PC-9 (cell line): ENCODE measurements around the gene PUS1. TPM values are rescaled to one million over a fixed set of nuclear protein-coding genes. Genes with fewer than 3 reads are reported as not detected.

ENCODE experiments used
- BruUV-seq: library from RNA; stranded (reverse); fragments of 400-500 nt; replicated peaks from 2 replicates; lab custom pipeline; 2021; lab: Mats Ljungman, UMichigan
- CTCF ChIA-PET: fragments of 300-600 bp; sonication (Branson Sonifier 250); formaldehyde crosslinking; loops from one replicate; lab custom pipeline; 2022; ENCODE audit warnings: antibody characterized with exemption; lab: Charles Lee
- POLR2A ChIA-PET: fragments of 300-600 bp; sonication (Branson Sonifier 250); formaldehyde crosslinking; loops from one replicate; lab custom pipeline; 2022; ENCODE audit warnings: antibody characterized with exemption; ENCODE audit not compliant: unreplicated experiment; lab: Charles Lee
- DNase-seq, 2 experiments: peaks; one replicate each; pipeline versions ENCODE4 v3.0.0 to v3.0.0-alpha.2; 2015 to 2022; ENCODE audit warnings: mixed read lengths in 1 of 2
- H2AFZ ChIP-seq: fragments of 200-600 bp; sonication (generic); 2 replicates; pipeline ENCODE4 v1.8.1; 2017; ENCODE audit warnings: antibody characterized with exemption
- H3F3A ChIP-seq: fragments of 200-600 bp; sonication (generic); 2 replicates; pipeline ENCODE4 v1.8.1; 2017; ENCODE audit warnings: antibody characterized with exemption, mild to moderate bottlenecking, low read depth; ENCODE audit not compliant: insufficient read depth
- H3K27ac ChIP-seq: fragments of 200-600 bp; sonication (generic); 2 replicates; pipeline ENCODE4 v1.6.1; 2016; ENCODE audit warnings: mixed run types
- H3K27me3 ChIP-seq: fragments of 200-600 bp; sonication (generic); 2 replicates; pipeline ENCODE4 v1.6.1; 2016; ENCODE audit warnings: low read depth, mixed run types; ENCODE audit not compliant: insufficient read depth
- H3K36me3 ChIP-seq: fragments of 200-600 bp; sonication (generic); 2 replicates; pipeline ENCODE4 v1.6.1; 2016; ENCODE audit warnings: low read depth, mixed run types
- H3K4me1 ChIP-seq: fragments of 200-600 bp; sonication (generic); replicated peaks from 2 replicates; pipeline ENCODE4 v1.6.1; 2016; ENCODE audit warnings: mixed run types; ENCODE audit not compliant: insufficient read depth
- H3K4me2 ChIP-seq: fragments of 200-600 bp; sonication (generic); 2 replicates; pipeline ENCODE4 v1.6.1; 2017; ENCODE audit warnings: mixed run types
- H3K4me3 ChIP-seq: fragments of 200-600 bp; sonication (generic); 2 replicates; pipeline ENCODE4 v1.6.1; 2016; ENCODE audit warnings: mixed run types
- H3K79me2 ChIP-seq: fragments of 200-600 bp; sonication (generic); 2 replicates; pipeline ENCODE4 v1.6.1; 2017; ENCODE audit warnings: low read depth, mixed run types
- H3K9me2 ChIP-seq: fragments of 200-600 bp; sonication (generic); 2 replicates; pipeline ENCODE4 v1.8.1; 2017; ENCODE audit warnings: mild to moderate bottlenecking; ENCODE audit not compliant: insufficient read depth
- H3K9me3 ChIP-seq: fragments of 200-600 bp; sonication (generic); 2 replicates; pipeline ENCODE4 v1.8.1; 2016; ENCODE audit warnings: low read depth; ENCODE audit not compliant: insufficient read depth
- H4K20me1 ChIP-seq: fragments of 200-600 bp; sonication (generic); 2 replicates; pipeline ENCODE4 v1.8.1; 2017; ENCODE audit not compliant: insufficient read depth
- EZH2 ChIP-seq: fragments of 200-600 bp; sonication (generic); IDR thresholded peaks from 2 replicates; pipeline ENCODE4 v1.8.0; 2017; ENCODE audit warnings: antibody characterized with exemption, low read depth
- intact Hi-C: fragments of 100-400 bp; cut with micrococcal nuclease; formaldehyde crosslinking; loops from one replicate; pipeline ENCODE4 v1.10.0; 2022; ENCODE audit not compliant: unreplicated experiment
- total RNA-seq: library from RNA; stranded (reverse); gene quantifications from 2 replicates; pipeline ENCODE4 v1.2.3, GENCODE V29; 2021
- TF ChIP-seq, protein P1 (sequence below): fragments of 200-600 bp; sonication (generic); conservative IDR thresholded peaks from 2 replicates; pipeline ENCODE4 v1.6.1; 2017; ENCODE audit warnings: mixed run types, antibody characterized with exemption, mild to moderate bottlenecking, moderate library complexity

PUS1 gene
- total RNA-seq, 1 experiment from 2014 or later = 37.0 TPM

DNA sequence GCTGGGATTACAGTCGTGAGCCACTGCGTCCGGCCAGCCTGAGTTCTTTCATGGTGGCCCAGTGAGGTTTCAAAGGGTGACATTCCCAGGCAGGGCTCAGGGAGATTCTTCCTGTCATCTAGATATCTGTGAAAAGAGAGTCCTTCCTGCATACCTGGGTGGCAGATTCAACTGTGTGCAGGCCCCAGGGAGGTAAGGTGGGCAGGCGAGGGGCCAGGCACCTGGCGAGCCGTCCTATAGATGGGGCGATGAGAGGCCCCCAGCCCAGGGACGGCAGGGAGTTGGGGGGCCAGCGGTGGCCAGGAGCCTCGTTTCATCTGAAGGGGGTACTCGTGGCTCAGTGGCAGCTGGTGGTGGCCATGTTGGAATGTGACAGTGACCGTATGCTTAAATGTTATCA lies 13.6 kb downstream of the PUS1 start:
- Histone ChIP-seq H4K20me1 (0 out of 2 replicates have a peak, but pooled peaks cover 3% of the 10 kb centered on the region), H3K4me1 (no peaks in the 10 kb centered on the region), H3K4me2 (no peak overlapping the region), H3K79me2 (no peaks in the 10 kb centered on the region), H3K36me3 (peaks cover 3% of the 10 kb centered on the region; the same call in 1 of the 2 replicates), H3K4me3 (no peak overlapping the region), H3K27ac (no peak overlapping the region), H2AFZ (no peak overlapping the region), H3K9me3 (no peaks in the 10 kb centered on the region), H3K27me3 (no peaks in the 10 kb centered on the region), H3K9me2 (no peaks in the 10 kb centered on the region), H3F3A (peaks cover 48% of the 10 kb centered on the region; the same call in 1 of the 2 replicates)
- no peak for TF ChIP-seq EZH2
- TF ChIP-seq, protein P1, sequence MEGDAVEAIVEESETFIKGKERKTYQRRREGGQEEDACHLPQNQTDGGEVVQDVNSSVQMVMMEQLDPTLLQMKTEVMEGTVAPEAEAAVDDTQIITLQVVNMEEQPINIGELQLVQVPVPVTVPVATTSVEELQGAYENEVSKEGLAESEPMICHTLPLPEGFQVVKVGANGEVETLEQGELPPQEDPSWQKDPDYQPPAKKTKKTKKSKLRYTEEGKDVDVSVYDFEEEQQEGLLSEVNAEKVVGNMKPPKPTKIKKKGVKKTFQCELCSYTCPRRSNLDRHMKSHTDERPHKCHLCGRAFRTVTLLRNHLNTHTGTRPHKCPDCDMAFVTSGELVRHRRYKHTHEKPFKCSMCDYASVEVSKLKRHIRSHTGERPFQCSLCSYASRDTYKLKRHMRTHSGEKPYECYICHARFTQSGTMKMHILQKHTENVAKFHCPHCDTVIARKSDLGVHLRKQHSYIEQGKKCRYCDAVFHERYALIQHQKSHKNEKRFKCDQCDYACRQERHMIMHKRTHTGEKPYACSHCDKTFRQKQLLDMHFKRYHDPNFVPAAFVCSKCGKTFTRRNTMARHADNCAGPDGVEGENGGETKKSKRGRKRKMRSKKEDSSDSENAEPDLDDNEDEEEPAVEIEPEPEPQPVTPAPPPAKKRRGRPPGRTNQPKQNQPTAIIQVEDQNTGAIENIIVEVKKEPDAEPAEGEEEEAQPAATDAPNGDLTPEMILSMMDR = no peak
- DNase-seq = no peak
- CTCF ChIA-PET = no interaction called here
- POLR2A ChIA-PET = no interaction called here
- BruUV-seq = no TSS peak
- intact Hi-C loops = no loop called here

DNA sequence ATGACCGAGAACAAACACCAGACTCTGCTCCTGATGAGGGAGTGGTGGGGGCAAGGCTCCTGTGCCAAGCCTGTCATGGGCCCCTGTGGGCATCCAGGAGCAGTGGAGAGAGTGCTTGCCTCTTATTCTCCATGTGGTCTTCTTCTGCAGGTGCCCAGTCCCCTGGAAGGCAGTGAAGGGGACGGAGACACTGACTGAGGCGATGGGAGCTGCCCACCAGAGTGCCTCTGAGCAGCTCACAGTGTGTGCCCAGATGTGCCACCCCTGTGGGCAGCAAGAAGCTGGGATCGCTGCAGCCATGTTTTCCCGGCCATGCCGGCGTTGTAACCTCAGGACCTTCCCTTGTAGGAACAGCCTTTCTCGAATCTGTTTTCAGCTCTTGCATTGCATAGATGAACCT lies 14.3 kb downstream of the PUS1 start:
- intact Hi-C loops = no loop called here
- no TSS peak for BruUV-seq
- H3K4me3 ChIP-seq = no peak overlapping the region
- no peaks in the 10 kb centered on the region for H3K4me1 ChIP-seq
- no peak for DNase-seq
- H4K20me1 ChIP-seq = 0 out of 2 replicates have a peak, but pooled peaks cover 3% of the 10 kb centered on the region
- no peaks in the 10 kb centered on the region for H3K79me2 ChIP-seq
- no peaks in the 10 kb centered on the region for H3K9me3 ChIP-seq
- no peak overlapping the region for H3K4me2 ChIP-seq
- POLR2A ChIA-PET = no interaction called here
- CTCF ChIA-PET = no interaction called here
- H3F3A ChIP-seq = peaks cover 48% of the 10 kb centered on the region; the same call in 1 of the 2 replicates
- peaks cover 3% of the 10 kb centered on the region; the same call in 1 of the 2 replicates for H3K36me3 ChIP-seq
- no peak overlapping the region for H3K27ac ChIP-seq
- no peak overlapping the region for H2AFZ ChIP-seq
- TF ChIP-seq, protein P1 = no peak
- TF ChIP-seq EZH2 = no peak
- H3K9me2 ChIP-seq = no peaks in the 10 kb centered on the region
- no peaks in the 10 kb centered on the region for H3K27me3 ChIP-seq

- Histone ChIP-seq H3K4me1 (no peaks in the 10 kb centered on the region), H3K9me3 (no peaks in the 10 kb centered on the region), H3K27ac (no peak overlapping the region), H3K27me3 (no peaks in the 10 kb centered on the region), H3K79me2 (no peaks in the 10 kb centered on the region), H4K20me1 (0 out of 2 replicates have a peak, but pooled peaks cover 3% of the 10 kb centered on the region), H3K9me2 (no peaks in the 10 kb centered on the region), H3K4me3 (no peak overlapping the region), H3K4me2 (no peak overlapping the region), H2AFZ (no peak overlapping the region), H3K36me3 (peaks cover 3% of the 10 kb centered on the region; the same call in 1 of the 2 replicates), H3F3A (peaks cover 48% of the 10 kb centered on the region)
- intact Hi-C loops = no loop called here
- ChIA-PET POLR2A (no interaction called here), CTCF (no interaction called here)
- TF ChIP-seq, protein P1 = no peak
- TF ChIP-seq EZH2 = no peak
- BruUV-seq = no TSS peak
- DNase-seq = no peak
Measured at GRCh38 chr12:131943876-131944275, 14.8 kb downstream of the PUS1 start.
